GM12873 (cell line): ENCODE measurements around the gene CFAP65.
A peak's percentile ranks its signal among the peaks of the same experiment; 100 is the strongest.

ENCODE experiments used
- TF ChIP-seq, protein P1 (sequence below): IDR thresholded peaks from 2 replicates; pipeline ENCODE4 v1.5.1; 2012; ENCODE audit warnings: low read depth, mild to moderate bottlenecking, moderate library complexity, low read length, control low read depth; ENCODE audit not compliant: insufficient read depth; ENCODE audit errors: missing control alignments

CFAP65 gene

DNA sequence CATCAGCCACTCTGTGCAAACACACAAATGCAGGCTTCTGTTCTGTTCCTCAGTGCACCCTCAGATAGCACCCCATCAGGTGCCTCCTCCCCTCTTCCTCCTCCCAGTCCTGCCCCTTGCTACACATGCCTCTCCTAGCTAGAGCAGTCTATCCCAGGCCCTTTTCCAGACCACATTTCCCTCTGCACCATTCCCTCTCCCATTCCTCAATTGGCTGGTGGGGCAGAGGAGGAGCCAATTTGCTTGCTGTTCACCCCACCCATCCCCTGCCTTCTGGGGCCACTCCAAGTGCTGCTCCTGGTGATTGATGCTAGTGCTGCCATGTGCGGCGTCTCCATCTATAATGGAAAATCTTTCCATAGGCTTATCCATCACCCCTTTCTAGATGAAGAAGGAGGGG lies 5.4 kb downstream of the CFAP65 start:
- TF ChIP-seq, protein P1, sequence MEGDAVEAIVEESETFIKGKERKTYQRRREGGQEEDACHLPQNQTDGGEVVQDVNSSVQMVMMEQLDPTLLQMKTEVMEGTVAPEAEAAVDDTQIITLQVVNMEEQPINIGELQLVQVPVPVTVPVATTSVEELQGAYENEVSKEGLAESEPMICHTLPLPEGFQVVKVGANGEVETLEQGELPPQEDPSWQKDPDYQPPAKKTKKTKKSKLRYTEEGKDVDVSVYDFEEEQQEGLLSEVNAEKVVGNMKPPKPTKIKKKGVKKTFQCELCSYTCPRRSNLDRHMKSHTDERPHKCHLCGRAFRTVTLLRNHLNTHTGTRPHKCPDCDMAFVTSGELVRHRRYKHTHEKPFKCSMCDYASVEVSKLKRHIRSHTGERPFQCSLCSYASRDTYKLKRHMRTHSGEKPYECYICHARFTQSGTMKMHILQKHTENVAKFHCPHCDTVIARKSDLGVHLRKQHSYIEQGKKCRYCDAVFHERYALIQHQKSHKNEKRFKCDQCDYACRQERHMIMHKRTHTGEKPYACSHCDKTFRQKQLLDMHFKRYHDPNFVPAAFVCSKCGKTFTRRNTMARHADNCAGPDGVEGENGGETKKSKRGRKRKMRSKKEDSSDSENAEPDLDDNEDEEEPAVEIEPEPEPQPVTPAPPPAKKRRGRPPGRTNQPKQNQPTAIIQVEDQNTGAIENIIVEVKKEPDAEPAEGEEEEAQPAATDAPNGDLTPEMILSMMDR = no peak

- TF ChIP-seq, protein P1 = no peak
Measured at GRCh38 chr2:219034823-219035222, 6.5 kb downstream of the CFAP65 start.

DNA sequence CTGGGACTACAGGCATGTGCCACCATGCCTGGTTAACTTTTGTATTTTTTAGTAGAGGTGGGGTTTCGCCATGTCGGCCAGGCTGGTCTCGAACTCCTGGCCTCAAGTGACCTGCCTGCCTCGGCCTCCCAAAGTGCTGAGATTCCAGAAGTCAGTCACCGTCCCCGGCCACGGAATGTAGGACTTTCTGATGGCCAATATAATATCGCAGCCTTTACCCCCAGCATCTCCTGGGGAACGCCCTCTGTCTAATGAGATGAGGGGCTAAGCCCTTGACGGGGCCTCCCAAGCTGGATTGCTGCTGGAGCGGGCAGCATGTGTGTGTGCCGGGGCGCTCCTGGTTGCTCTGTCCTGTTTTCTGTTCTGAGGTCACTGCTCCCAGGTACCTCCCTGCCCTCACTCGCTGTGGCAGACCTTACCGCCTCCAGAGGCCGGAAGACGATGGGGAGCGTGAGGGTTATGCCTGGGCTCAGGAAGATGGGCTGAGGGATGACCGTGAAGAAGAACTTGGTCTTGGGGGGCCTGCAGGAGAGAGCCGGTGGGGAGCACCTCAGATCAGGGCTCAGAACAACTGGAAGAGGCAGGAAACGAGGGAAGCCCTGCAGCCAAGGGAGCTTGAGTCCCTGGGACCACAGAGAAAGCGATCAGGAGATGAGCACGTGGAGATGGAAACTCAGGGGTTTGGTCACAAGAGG lies 9.1 kb downstream of the CFAP65 start:
- TF ChIP-seq, protein P1 = no peak

DNA sequence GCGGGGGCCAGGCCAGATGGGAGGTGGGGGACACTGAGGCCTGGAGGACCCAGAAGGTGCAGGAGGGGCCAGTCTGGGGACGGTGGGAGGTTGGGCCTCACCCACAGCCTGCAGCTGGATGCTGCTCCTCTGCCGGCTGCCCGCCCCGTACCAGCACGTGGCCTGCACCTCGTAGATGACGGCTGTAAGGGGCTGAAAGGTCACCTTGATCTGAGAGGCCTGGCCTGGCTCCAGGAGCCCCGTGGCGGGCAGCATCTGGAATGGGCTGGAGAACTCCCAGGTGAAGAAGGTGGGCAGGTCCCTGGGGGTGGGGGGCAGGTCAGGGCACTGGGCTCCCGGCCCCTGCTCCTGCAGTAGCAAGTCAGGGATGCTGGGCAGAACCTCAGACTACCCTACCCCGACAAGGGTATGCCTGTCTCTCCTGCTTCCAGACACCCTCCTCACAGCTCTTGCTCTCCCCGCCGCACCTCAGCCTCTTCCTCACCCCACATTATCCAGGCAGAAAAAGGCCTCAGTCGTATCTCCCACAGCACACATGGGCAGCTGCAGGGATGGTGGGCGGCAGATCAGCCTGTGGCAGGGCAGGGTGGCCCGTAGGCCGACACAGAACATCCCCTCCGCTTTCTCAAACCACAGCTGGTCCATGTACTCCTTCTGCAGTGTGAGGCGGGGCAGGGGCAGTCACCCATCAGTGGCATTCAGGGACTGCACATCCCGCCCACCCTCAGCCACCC lies 10.1 kb downstream of the CFAP65 start:
- TF ChIP-seq, protein P1 = no peak

GRCh38 chr2:219030177-219030940 lies 11.0 kb downstream of the CFAP65 start:
- TF ChIP-seq, protein P1 = no peak

DNA sequence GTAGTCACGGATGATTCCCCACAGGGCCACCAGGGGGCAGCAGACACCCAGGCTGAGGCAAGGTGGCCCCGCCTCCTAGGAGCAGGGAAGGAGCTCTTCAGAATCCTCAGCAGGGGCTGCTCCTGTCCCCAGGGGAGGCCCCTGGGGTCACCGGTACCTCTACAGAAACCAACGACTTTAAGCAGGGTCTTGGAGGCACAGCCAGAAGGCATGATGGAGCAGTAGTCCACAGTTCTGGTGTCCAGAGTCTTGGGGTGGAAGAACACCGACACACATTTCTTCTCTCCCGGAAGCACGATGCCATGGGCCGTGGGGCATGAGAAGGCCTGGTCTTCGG lies 11.5 kb downstream of the CFAP65 start:
- TF ChIP-seq, protein P1 = peak; percentile 97

- TF ChIP-seq, protein P1 = no peak
Measured at GRCh38 chr2:219028996-219029828, 12.1 kb downstream of the CFAP65 start.
